ENCODE measurements around the gene PANX1.
"Not testable (repeated sequence)": the region's sequence is repeated elsewhere in the genome, so short reads cannot be mapped to it uniquely, and the experiment has no call there.

Gene PANX1

GRCh38 chr11:94150704-94151685, 22.4 kb downstream of the PANX1 start:
- no peak for DNase-seq

DNA sequence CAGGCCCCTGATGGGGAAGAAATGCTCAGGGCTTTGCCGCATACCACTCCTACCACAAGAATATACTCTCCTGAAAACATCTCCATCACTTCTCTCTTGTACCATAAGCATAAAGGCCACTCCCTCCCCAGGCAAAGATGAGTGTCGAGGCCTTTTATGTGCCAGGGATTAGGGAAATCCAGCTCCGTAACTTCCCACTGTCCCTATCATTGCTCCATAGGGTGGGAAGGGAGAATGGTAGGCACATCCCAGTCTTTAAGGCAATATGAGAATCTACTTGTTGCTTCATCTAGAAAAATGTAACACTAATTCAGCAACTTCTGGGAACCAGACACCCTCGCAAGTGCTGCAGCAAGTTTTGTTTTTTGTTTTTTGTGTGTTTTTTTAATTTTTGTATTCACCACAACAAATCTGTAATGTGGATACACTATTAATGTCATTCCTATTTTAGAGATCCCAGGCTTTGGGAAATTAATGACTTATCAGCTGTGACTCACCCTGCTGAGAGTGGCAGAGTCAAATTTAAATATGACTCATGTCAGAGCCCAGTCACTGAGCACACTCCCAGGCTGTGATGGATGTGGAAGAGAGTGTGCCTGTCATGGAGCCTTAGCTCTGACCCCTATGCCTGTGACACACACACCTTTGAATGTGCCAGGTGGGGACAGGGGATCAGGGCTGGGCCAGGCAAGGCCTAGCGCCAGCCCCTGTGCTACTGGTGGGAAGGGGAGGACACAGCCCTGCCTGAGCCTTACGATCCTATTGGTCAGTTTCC, 23.4 kb downstream of the PANX1 start:
- DNase-seq = no peak

- no peak for DNase-seq
These were observed 24.0 kb downstream of the PANX1 start for GRCh38 chr11:94152678-94153065.

- DNase-seq = no peak
These were observed 24.7 kb downstream of the PANX1 start for GRCh38 chr11:94153320-94153719.

GRCh38 chr11:94154095-94154856, 25.6 kb downstream of the PANX1 start:
- DNase-seq = no peak

- DNase-seq = not testable (repeated sequence)
These were observed 28.7 kb downstream of the PANX1 start for GRCh38 chr11:94157339-94157738.

DNA sequence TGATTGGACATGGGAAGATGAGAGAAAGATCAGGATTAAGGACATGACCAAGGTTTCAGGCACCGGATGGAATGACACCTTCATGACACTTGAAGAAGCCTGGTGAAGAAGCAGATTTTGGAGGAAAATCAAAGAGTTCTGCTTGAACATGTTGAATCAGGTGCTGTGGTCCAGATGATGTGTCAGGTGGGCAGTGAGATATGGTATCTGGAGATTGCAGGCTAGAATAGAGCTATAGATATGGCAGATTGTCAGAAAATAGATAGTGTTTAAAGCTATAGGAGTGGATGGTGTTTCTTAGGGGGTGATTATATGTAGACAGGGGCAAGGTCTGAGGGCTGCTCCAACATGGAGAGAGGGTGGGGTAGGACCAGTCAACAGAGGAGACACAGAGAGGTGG, 40.2 kb downstream of the PANX1 start:
- no peak for DNase-seq

GRCh38 chr11:94169516-94169915, 40.9 kb downstream of the PANX1 start:
- DNase-seq = no peak

GRCh38 chr11:94169930-94170545, 41.4 kb downstream of the PANX1 start:
- no peak for DNase-seq

DNA sequence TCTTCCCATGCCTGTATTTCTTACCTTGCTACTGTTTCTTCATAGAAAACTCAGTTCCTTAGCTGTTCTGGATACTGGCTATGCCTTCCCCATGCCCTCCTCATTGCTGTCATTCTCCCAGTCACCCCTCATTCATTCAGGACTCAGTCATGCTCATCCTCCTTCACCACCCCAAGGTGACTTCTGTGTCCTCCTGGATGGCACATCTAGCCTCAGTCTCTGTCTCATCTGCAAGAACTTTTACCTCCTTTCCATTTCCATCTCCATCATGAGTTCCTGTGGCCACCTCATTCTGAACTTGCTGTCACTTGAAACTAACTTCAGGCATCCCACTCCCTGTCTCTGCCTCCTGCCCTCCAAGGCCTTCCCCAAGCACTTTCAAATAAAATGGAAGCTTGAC, 42.3 kb downstream of the PANX1 start:
- no peak for DNase-seq

GRCh38 chr11:94171693-94172440, 43.2 kb downstream of the PANX1 start:
- peak; percentile 33 for DNase-seq

GRCh38 chr11:94175535-94175934, 46.9 kb downstream of the PANX1 start:
- no peak for DNase-seq

DNA sequence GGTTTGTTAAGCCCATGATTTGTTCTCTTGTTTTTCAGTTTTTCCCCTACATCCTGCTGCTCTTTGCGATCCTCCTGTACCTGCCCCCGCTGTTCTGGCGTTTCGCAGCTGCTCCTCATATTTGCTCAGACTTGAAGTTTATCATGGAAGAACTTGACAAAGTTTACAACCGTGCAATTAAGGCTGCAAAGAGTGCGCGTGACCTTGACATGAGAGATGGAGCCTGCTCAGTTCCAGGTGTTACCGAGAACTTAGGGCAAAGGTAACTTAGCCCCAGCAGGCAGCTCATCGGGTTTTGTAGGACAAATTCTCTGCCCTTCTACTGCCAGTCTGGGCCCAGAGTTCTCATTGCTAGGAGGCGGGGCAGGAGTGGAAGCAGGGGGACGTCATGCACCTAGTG, 49.7 kb downstream of the PANX1 start:
- DNase-seq = no peak

DNA sequence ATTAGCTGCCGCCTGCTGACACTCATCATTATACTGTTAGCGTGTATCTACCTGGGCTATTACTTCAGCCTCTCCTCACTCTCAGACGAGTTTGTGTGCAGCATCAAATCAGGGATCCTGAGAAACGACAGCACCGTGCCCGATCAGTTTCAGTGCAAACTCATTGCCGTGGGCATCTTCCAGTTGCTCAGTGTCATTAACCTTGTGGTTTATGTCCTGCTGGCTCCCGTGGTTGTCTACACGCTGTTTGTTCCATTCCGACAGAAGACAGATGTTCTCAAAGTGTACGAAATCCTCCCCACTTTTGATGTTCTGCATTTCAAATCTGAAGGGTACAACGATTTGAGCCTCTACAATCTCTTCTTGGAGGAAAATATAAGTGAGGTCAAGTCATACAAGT, 51.1 kb downstream of the PANX1 start:
- DNase-seq = no peak

DNA sequence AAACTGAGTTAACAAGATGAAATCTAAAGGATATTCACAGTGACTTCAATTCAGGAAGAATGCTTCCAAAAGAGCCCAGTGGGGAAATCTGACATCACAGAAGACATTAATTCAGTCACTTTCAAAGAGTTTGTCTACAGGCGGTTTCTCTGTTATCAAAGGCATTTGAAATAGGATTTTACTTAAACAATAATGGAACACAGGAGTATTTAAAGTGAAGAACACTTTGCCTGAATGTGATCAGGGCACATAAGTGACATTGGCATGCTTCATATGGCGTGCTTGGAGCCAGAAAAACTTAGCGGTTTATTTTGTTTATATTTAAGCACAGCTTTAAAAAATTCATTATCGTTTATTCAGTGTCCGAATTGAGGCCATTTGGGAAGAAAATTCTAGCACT, 52.9 kb downstream of the PANX1 start:
- DNase-seq = no peak

- no peak for DNase-seq
These were observed 53.3 kb downstream of the PANX1 start for GRCh38 chr11:94181943-94182342.

- DNase-seq = no peak
These were observed 54.7 kb downstream of the PANX1 start for GRCh38 chr11:94183251-94183885.

- DNase-seq = peak; percentile 7
These were observed 55.2 kb downstream of the PANX1 start for GRCh38 chr11:94183886-94184264.

DNA sequence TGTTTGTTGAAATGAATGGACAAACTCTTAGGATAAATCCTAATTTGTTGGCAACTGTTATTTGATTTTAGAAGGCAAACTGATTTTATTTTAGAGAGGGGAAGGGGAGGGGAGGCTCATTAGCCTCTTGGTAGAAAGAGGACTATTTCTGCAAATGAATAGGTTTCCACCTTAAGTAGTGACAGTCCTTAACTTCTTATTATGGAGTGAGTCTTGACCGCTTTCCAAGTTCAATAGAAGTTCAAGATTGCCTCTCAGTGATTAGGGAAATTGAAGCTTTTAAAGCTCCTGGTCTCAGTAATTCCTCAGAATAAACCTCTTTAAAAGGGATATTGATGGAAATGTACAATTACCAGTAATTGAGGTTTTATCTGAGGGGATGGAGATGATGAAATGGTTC, 55.7 kb downstream of the PANX1 start:
- DNase-seq = no peak

DNA sequence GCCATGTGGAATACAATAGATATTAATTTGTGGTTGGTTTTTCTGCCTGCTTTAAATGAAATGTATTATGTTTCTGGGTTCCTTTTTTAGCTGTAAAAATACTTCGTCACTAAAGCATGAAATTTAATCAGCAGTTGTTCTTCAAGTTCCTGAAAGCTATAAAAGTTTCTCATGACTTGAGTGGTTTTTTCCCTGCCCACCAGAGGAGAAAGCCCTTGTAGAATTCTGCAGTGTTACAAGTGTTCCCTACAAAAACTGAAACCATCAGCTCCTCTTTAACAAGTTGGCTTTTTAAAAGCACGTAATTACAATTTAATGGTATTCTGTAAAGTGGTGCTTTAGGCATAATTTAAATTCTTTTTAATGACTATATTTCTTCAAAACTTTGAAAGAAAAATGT, 56.2 kb downstream of the PANX1 start:
- DNase-seq = no peak

GRCh38 chr11:94185416-94186084, 56.9 kb downstream of the PANX1 start:
- no peak for DNase-seq
